ENCODE measurements around the gene UBTD1. TPM values are rescaled to one million over a fixed set of nuclear protein-coding genes. Genes with fewer than 3 reads are reported as not detected.

UBTD1 gene
- total RNA-seq, 6 experiments from 2014 or later: 5.4 to 8.8 (median 7.0) TPM

- 96% methylated on average over 5 of the region's 9 CpGs for WGBS (ENCODE audit: insufficient coverage, low coverage, low lambda C conversion rate, missing lambda C conversion rate)
- ATAC-seq: no peak
- Histone ChIP-seq H3K27ac (no peak overlapping the region), H3K9me3 (no peaks in the 10 kb centered on the region), H3K27me3 (no peaks in the 10 kb centered on the region), H3K36me3 (no peaks in the 10 kb centered on the region), H3K4me3 (no peak overlapping the region), H3K4me1 (peaks cover 0 to 6% (median 2%) of the 10 kb centered on the region in 4 donors)
- TF ChIP-seq, protein P1, sequence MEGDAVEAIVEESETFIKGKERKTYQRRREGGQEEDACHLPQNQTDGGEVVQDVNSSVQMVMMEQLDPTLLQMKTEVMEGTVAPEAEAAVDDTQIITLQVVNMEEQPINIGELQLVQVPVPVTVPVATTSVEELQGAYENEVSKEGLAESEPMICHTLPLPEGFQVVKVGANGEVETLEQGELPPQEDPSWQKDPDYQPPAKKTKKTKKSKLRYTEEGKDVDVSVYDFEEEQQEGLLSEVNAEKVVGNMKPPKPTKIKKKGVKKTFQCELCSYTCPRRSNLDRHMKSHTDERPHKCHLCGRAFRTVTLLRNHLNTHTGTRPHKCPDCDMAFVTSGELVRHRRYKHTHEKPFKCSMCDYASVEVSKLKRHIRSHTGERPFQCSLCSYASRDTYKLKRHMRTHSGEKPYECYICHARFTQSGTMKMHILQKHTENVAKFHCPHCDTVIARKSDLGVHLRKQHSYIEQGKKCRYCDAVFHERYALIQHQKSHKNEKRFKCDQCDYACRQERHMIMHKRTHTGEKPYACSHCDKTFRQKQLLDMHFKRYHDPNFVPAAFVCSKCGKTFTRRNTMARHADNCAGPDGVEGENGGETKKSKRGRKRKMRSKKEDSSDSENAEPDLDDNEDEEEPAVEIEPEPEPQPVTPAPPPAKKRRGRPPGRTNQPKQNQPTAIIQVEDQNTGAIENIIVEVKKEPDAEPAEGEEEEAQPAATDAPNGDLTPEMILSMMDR (IDR thresholded peaks at IDR 0.05): no peak
- TF ChIP-seq POLR2A (IDR thresholded peaks at IDR 0.05): no peak
- intact Hi-C loops (cut with DNase I): no loop called here
- DNase-seq: no peak
Observed at GRCh38 chr10:97580421-97581367, 82.0 kb downstream of the UBTD1 start.

GRCh38 chr10:97582169-97582568 lies 83.4 kb downstream of the UBTD1 start:
- WGBS (ENCODE audit: insufficient coverage, low coverage, low lambda C conversion rate, missing lambda C conversion rate): no CpG with 5 or more reads among the region's 8 CpGs
- H3K27ac ChIP-seq: no peak overlapping the region
- H3K4me3 ChIP-seq: no peak overlapping the region
- peaks cover 0 to 13% (median 3%) of the 10 kb centered on the region in 4 donors for H3K4me1 ChIP-seq
- intact Hi-C loops (cut with DNase I): no loop called here
- H3K36me3 ChIP-seq: no peaks in the 10 kb centered on the region
- DNase-seq (no peak), ATAC-seq (no peak)
- TF ChIP-seq POLR2A (IDR thresholded peaks at IDR 0.05): no peak
- TF ChIP-seq, protein P1 (IDR thresholded peaks at IDR 0.05): no peak
- H3K9me3 ChIP-seq: no peaks in the 10 kb centered on the region
- no peaks in the 10 kb centered on the region for H3K27me3 ChIP-seq

DNA sequence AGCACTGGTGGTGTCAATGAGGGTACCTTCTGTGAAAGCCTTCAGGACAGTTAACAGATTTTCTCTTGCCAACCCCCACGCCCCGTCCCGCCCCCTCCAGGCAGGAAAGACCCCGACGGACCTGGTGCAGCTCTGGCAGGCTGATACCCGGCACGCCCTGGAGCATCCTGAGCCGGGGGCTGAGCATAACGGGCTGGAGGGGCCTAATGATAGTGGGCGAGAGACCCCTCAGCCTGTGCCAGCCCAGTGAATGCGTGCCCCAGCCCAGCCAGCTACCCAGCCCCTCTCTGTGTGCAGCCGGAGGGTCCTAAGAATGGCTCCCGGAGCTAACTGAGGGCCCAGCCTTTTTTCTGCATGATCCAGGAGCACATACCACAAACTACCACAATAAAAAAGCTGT lies 84.8 kb downstream of the UBTD1 start:
- H3K4me3 ChIP-seq: no peak overlapping the region
- 86% methylated on average over 5 of the region's 13 CpGs for WGBS (ENCODE audit: insufficient coverage, low coverage, low lambda C conversion rate, missing lambda C conversion rate)
- no peak for ATAC-seq
- H3K27ac ChIP-seq: peak overlapping the region in 2 of 3 donors; percentile 95 to 96
- intact Hi-C loops (cut with DNase I): no loop called here
- H3K4me1 ChIP-seq: peaks cover 0 to 22% (median 3%) of the 10 kb centered on the region in 4 donors
- no peaks in the 10 kb centered on the region for H3K27me3 ChIP-seq
- TF ChIP-seq POLR2A (IDR thresholded peaks at IDR 0.05): no peak
- TF ChIP-seq, protein P1 (IDR thresholded peaks at IDR 0.05): no peak
- DNase-seq: no peak
- H3K36me3 ChIP-seq: no peaks in the 10 kb centered on the region
- H3K9me3 ChIP-seq: no peaks in the 10 kb centered on the region

- Histone ChIP-seq H3K9me3 (no peaks in the 10 kb centered on the region), H3K4me1 (peaks cover 0 to 30% (median 6%) of the 10 kb centered on the region in 4 donors), H3K27me3 (no peaks in the 10 kb centered on the region), H3K27ac (peak within 1 kb of the TSS; percentile 73 to 96 (median 95)), H3K4me3 (peak within 1 kb of the TSS in 2 of 3 donors; percentile 37 to 64), H3K36me3 (no peaks in the 10 kb centered on the region)
- DNase-seq (peak; percentile 93 to 99 (median 98)), ATAC-seq (peak; percentile 82 to 93 (median 92))
- TF ChIP-seq, protein P1 (IDR thresholded peaks at IDR 0.05): peak in 1 of 4 donors; percentile 4
- TF ChIP-seq POLR2A (IDR thresholded peaks at IDR 0.05): peak; percentile 72
- 50% methylated on average over 1 of the region's 5 CpGs for WGBS (ENCODE audit: insufficient coverage, low coverage, low lambda C conversion rate, missing lambda C conversion rate)
- intact Hi-C loops (cut with DNase I): no loop called here
Observed at GRCh38 chr10:97584060-97584797, 85.5 kb downstream of the UBTD1 start, which contains the start of gene HOGA1. Gene HOGA1 (plus strand): TSS chr10:97584389. CDS start chr10:97584704, 315 bp downstream.
